Heart left ventricle (tissue), 16 donors: ENCODE results near the gene DENND4B. TPM values are rescaled to one million over a fixed set of nuclear protein-coding genes. Genes with fewer than 3 reads are reported as not detected.

Source experiments
- ATAC-seq, 4 donors: fragments of 200-7000 bp; cut with Tn5 transposase; one replicate each; pipeline ENCODE4 v1.9.1; 2020 to 2022; ENCODE audit warnings: moderate library complexity in 4 of 4, mild to moderate bottlenecking in 3 of 4, moderate number of reproducible peaks in 1 of 4
- DNase-seq, 5 donors: peaks; one replicate each; pipeline ENCODE4 v3.0.0-alpha.2; 2020
- H3K27ac ChIP-seq, 12 donors: fragments of 200-600 bp; sonication (generic) in 4 of 12; one replicate each; pipeline versions ENCODE4 v1.5.0 to v1.8.0; 2016 to 2022; ENCODE audit warnings: mild to moderate bottlenecking in 2 of 12
- H3K27me3 ChIP-seq, 9 donors: fragments of 200-600 bp; sonication (generic) in 2 of 9; one replicate each; pipeline versions ENCODE4 v1.5.1 to v1.8.0; 2016 to 2022; ENCODE audit warnings: mild to moderate bottlenecking in 3 of 9
- H3K36me3 ChIP-seq, 9 donors: fragments of 200-600 bp; sonication (generic) in 2 of 9; one replicate each; pipeline versions ENCODE4 v1.5.0 to v1.8.0; 2018 to 2022; ENCODE audit warnings: mild to moderate bottlenecking in 2 of 9
- H3K4me1 ChIP-seq, 12 donors: fragments of 200-600 bp; sonication (generic) in 4 of 12; one replicate each; pipeline versions ENCODE4 v1.5.0 to v1.8.0; 2016 to 2022; ENCODE audit warnings: mild to moderate bottlenecking in 3 of 12
- H3K4me3 ChIP-seq, 12 donors: fragments of 200-600 bp; sonication (generic) in 4 of 12; one replicate each; pipeline versions ENCODE4 v1.5.0 to v1.8.0; 2017 to 2022; ENCODE audit warnings: mild to moderate bottlenecking in 9 of 12, moderate library complexity in 4 of 12
- H3K9me3 ChIP-seq, 12 donors: fragments of 200-600 bp; sonication (generic) in 4 of 12; one replicate each; pipeline versions ENCODE4 v1.5.0 to v1.8.0; 2016 to 2022; ENCODE audit warnings: mild to moderate bottlenecking in 1 of 12
- CTCF ChIP-seq, 12 donors: fragments of 200-600 bp; sonication (generic) in 4 of 12; IDR thresholded peaks; one replicate each; pipeline versions ENCODE4 v1.5.0 to v1.8.0; 2018 to 2022; ENCODE audit warnings: antibody characterized with exemption in 12 of 12, mild to moderate bottlenecking in 5 of 12
- POLR2A ChIP-seq, 2 donors: fragments of 450-650 bp; IDR thresholded peaks; one replicate each; pipeline ENCODE4 v1.6.1; 2017; ENCODE audit warnings: antibody characterized with exemption in 2 of 2, mild to moderate bottlenecking in 2 of 2, moderate library complexity in 2 of 2
- WGBS, 4 donors: extraction: QIAGEN DNeasy Blood & Tissue Kit in 2 of 4; methylation state at CpG; one replicate each; pipeline versions ENCODE4 v1.1.5 to v1.1.7; 2013 to 2018; 5-methylcytosine and 5-hydroxymethylcytosine counted together
- intact Hi-C, 10 donors: fragments of 100-400 bp; cut with DNase I; formaldehyde crosslinking; loops; one replicate each; pipeline versions ENCODE4 v1.11.1 to v1.14.2; 2022
- polyA plus RNA-seq, 2 donors: library from polyadenylated mRNA; stranded (reverse); fragments of 200-250 nt; gene quantifications; one replicate each; pipeline ENCODE4 v1.2.3, GENCODE V29; 2013
- total RNA-seq, 9 donors: library from RNA; depleted of rRNA in 2 of 9; stranded (reverse); fragments of >200 nt in 2 of 9; fragmentation: NEBNext Ultra II Directional in 3 of 9; extraction: Animal tissue kit (Norgen Biotek cat#: 25700) in 3 of 9; gene quantifications; one replicate each; pipeline versions ENCODE4 v1.1.0 to v1.2.4, GENCODE V29; 2016 to 2023
- donor health status: ischemic (EF 13 %, LVEDD 7.1; RV severe dilation, severe dysfunction).
- donor health status: healthy with polysubstance abuse.
- donor health status: DM: no; HTN: yes; CAD: no.
- donor health status: DM: no; HTN: no; CAD: no.
- donor health status: ischemic (EF 25% LVEDD 6.9; RV normal size, moderate dysfunction).
- donor health status: ischemic (EF 25% LVEDD 5.7; RV mildly dilated, moderate dysfunction).
- donor health status: healthy.
- donor health status: DM: yes; HTN: yes; CAD: no.
- donor health status: ischemic (EF 35%, LVEDD 5.7; RV mildly dilated, moderate dysfunction).
- donor health status: nonischemic (EF 11% LVEDD 7.7; RV severe dilation, severe dysfunction).
- donor health status: DM: yes; HTN: yes; CAD: no.
- donor health status: PGD.
- donor health status: ischemic (EF 29% LVEDD 5.4; RV normal size, mild dysfunction).
- donor health status: nonischemic (EF 23%, LVEDD 6.1; RV moderate dilation, normal function).

The DENND4B gene
- total and polyA plus RNA-seq, 11 donors = 30.5 to 60.7 (median 40.8) TPM

DNA sequence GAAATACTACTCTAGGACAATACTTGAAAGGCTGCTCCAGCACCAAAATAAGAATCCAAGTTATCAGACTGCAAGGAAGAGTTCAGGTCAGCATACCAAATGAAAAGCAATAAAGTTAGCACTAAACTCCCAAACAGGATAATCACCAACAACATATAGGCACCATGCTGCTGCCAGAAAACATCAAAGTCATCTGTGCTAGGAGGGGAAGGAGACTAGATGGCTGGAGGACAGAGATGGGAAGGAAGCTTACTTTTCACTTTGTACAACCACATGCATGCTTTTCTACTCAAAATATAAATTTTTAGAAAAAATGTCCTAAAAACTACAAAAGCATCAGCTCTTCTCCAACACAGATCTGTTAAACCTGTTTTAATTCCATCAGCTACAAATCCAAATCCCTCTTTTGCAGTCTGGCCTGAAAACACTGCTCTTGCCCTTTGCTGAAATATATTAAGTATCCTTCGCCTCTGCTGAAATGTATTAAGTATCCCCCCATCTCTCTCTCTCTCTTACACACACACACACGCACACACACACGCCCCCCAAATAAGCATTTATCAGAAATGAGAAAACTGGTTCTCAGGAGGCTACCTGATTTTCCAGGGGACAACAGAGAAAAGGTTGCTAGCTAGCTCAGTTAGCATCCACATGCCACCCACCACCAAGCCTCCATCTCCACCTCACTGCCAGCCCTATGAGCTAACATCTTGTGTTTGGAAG is 25.3 kb downstream of the DENND4B start:
- intact Hi-C loops = loop anchor here in 7 of 10 donors (5.0 to 10.0 kb wide), 6 partner anchors 36 to 246 kb away; partner anchors contain the start of genes CRTC2 (in 1 of the 7), ILF2 (in 1 of the 7), JTB (in 1 of the 7) and NPR1 (in 1 of the 7)
- DNase-seq (no peak), ATAC-seq (no peak)
- Histone ChIP-seq H3K27ac (peak overlapping the region in 9 of 12 donors; percentile 86 to 97 (median 92)), H3K4me3 (peak overlapping the region in 11 of 12 donors; percentile 53 to 89 (median 78)), H3K9me3 (no peaks in the 10 kb centered on the region), H3K4me1 (peaks cover 2 to 52% (median 36%) of the 10 kb centered on the region in 12 donors), H3K27me3 (no peaks in the 10 kb centered on the region), H3K36me3 (peaks cover 0 to 18% (median 3%) of the 10 kb centered on the region in 9 donors)
- 15 to 30% (median 23%) methylated on average over 3 of the region's 3 CpGs for whole genome bisulfite sequencing, 4 donors
- TF ChIP-seq CTCF (IDR thresholded peaks at IDR 0.05) (no peak), POLR2A (IDR thresholded peaks at IDR 0.05) (no peak)

DNA sequence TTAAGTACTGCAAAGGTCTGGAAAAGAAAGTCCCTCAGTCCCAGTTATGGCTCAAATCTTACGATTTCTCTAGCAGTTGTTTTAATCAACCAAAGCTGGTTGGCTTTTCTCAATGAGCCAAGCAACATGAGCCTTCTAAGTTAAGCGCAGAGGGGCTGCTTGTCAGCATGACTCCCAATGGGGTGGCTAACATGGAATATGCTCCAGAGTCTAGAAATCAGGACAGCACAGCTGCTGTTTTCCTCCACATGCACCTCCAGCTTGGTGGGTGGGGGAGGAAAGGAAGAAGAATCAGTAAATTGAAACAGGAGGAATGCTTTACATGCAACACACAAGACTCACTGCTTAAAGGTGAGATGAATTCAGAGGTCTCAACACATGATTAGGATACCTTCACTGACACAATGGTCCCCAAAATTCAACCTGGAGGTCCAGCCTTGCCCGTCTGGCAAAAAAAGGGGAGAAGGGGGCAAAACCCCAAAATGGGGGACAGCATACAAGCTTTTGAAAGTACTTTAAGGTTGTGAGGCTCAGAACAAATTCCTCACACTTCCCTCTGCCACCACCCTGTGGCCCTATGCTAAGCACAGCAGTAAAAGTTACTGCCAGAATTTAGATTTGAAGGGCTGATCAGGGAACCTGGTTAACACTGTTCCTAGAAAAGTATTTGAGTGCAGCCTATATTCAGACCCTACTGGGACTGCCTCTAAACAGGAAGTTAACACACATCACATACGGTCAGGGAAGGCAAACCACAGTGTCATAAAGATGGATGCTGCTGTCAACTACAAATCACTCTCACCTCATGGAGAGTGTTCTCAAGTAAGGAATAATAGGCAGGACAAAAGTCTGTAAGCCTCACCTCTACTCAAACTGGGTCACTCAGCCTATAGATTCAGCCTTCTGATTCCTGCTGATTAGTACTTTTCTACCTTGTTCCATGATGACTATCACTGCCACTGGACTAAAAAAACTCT is 26.4 kb downstream of the DENND4B start:
- Histone ChIP-seq H3K36me3 (peaks cover 0 to 27% (median 10%) of the 10 kb centered on the region in 9 donors), H3K9me3 (no peaks in the 10 kb centered on the region), H3K27me3 (no peaks in the 10 kb centered on the region), H3K4me3 (peak overlapping the region in 6 of 12 donors; percentile 74 to 83 (median 78)), H3K27ac (peak overlapping the region in 8 of 12 donors; percentile 19 to 92 (median 36)), H3K4me1 (peaks cover 2 to 52% (median 36%) of the 10 kb centered on the region in 12 donors)
- TF ChIP-seq POLR2A (IDR thresholded peaks at IDR 0.05) (no peak), CTCF (IDR thresholded peaks at IDR 0.05) (peak in 2 of 12 donors; percentile 37 to 40)
- ATAC-seq = no peak
- intact Hi-C loops = loop anchor here in 8 of 10 donors (5.0 to 10.0 kb wide), 6 partner anchors 37 to 245 kb away; partner anchors contain the start of genes CRTC2 (in 1 of the 8), ILF2 (in 1 of the 8), JTB (in 1 of the 8) and NPR1 (in 1 of the 8)
- DNase-seq = no peak
- WGBS, 4 donors = 35 to 44% (median 40%) methylated on average over 4 of the region's 4 CpGs

GRCh38 chr1:153916297-153916696 is 30.2 kb downstream of the DENND4B start:
- ATAC-seq (no peak), DNase-seq (no peak)
- Histone ChIP-seq H3K36me3 (peaks cover 0 to 27% (median 12%) of the 10 kb centered on the region in 9 donors), H3K27me3 (no peaks in the 10 kb centered on the region), H3K27ac (no peak overlapping the region), H3K9me3 (no peaks in the 10 kb centered on the region), H3K4me3 (no peak overlapping the region), H3K4me1 (peaks cover 2 to 41% (median 25%) of the 10 kb centered on the region in 12 donors)
- TF ChIP-seq CTCF (IDR thresholded peaks at IDR 0.05) = no peak
- no peak for TF ChIP-seq POLR2A (IDR thresholded peaks at IDR 0.05)
- intact Hi-C loops = loop anchor here in 2 of 10 donors (5.0 to 10.0 kb wide), 2 partner anchors 91 to 94 kb away; no protein-coding TSS in a partner anchor
- WGBS, 4 donors = 80 to 92% (median 88%) methylated on average over 4 of the region's 4 CpGs
